Kidney tubule cell (primary cell): Measurements from ENCODE around the gene CD6.
"Not testable (repeated sequence)": the region's sequence is repeated elsewhere in the genome, so short reads cannot be mapped to it uniquely, and the experiment has no call there.

ENCODE experiments used
- DNase-seq: peaks from one replicate; pipeline ENCODE4 v3.0.0-alpha.2; 2018; ENCODE audit warnings: low spot score

The CD6 gene

DNA sequence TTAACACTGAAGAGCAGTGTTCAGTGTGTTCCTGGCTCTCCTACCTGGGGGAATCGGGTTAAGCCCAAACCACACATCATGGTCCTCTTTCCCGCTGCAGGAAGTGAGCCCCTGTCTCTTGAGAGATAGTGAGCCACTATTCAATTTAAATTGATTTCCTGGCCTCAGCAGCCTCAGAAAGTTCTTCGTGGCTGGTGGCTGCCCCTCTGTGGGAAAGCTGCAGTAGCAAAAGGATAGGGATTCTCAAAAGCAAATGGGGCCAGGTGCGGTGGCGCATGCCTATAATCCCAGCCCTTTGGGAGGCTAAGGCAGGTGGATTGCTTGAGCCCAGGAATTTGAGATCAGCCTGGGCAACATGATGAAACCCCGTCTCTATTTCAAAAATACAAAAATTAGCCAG is 81.7 kb downstream of the CD6 start:
- no peak for DNase-seq

DNA sequence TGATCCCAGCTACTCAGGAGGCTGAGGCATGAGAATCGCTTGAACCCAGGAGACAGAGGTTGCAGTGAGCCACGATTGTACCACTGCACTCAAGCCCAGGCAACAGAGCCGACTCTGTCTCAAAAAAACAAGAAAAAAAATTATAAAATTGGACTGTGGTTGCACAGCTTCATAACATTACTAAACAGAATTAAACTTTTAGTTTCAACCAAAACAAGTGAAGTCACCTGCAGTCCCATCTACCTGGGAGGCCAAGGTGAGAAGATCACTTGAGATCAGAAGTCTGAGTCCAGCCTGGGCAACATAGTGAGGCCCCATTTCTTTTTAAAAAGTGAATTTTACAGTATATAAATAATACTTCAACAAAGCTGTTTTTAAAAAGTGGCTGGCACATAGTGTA is 83.0 kb downstream of the CD6 start:
- no peak for DNase-seq

DNA sequence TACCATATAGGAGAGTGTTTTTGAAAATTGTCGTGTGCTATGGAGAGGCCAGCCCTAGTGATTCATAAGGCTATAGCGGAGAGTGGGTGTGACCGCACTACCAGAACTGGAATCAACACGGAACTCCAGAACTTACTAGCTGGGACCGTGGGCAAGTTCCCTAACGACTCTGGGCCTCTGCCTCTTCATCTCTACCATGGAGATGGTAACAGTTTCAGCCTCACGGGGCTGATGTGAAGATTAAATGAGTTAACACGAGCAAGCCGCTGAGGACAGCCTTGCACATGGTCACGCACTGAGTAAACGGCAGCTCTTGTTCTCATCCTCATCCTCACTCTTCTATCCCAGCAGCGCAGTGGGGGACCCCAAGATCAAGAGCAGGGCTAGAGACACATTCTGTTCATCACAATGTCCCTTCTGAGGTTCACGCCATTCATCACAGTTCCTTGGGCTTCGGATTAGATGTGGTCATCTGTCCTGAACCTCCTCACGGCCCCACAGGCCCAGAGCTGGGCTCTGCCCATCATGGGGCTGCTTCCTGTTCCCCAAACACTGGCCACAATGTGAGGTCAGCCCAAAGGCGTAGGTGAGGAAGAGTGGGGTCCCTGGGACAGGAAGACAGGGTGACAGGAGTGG is 83.6 kb downstream of the CD6 start:
- DNase-seq = no peak

DNA sequence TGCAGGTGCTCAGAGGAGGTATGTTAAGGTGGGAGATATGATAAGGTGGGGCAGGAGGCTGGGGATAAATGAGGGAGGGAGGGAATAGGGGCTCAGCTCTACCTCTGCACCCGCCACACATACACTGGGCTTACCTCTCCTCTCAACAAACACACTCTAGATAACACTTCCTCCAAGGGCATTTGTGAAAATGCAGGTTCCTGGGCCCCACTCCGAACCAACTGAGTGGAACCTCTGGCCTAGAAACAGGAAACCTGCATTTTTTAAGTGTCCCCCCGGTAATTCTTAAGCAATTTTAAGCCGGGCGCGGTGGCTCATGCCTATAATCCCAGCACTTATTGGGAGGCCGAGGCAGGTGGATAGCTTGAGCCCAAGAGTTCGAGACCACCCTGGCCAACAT is 84.3 kb downstream of the CD6 start:
- DNase-seq = no peak

DNA sequence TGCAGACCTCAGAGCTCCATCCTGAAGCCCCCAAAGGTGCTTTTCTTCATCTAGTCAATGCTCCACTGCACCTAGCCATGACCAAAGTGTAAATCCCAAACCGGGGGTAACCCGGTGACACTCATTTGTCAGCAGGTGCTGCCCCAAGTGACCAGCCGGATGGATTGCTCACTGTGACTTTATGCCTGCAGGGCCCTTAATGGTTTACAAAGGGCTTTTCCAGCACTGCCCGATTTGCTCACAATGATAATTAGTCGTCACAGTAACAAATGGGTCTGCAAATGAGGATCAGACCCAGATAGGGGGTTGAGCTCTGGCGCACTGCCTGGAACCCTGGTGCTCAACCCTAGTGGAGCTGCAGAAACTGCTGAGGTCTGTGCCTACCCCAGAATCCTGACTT is 85.1 kb downstream of the CD6 start:
- peak; percentile 6 for DNase-seq

DNA sequence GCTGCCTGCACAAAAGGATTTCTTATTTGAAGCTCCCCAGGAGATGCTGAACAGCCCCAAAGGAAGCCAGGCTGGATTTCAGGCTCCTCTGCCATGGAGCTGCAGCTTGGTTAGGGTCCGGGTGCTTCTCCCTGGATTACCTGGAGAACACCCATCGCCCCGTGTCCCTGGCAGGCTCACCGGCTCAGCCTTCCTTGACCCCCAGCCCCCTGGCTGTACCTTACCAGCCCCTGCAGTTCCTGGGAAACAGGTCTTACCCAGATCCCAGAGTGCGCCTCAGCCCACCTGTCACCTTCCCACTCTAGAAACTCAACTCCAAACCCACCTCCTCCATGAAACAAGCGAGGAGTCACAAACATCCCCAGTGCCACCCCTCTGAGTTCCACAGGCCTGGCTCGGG is 85.5 kb downstream of the CD6 start:
- no peak for DNase-seq

DNA sequence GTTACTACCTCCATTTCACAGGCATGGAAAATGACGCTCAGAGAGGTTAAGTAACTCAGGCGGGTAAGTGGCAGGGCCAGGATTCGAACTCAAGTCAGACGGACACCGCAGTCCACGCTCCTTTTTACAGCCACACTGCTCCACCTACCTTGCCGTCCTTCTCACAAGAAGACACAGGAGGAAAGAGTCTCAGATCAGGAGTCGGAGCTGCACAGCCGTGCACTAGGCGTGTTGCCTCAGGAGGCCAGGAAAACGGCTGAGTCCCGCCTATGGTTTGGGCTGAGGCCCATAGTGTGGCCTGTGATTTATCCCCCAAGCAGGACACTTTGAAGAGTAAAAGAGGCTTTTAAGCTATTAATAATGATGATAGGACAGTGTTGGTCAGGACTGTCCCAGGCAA is 86.1 kb downstream of the CD6 start:
- DNase-seq = no peak

DNA sequence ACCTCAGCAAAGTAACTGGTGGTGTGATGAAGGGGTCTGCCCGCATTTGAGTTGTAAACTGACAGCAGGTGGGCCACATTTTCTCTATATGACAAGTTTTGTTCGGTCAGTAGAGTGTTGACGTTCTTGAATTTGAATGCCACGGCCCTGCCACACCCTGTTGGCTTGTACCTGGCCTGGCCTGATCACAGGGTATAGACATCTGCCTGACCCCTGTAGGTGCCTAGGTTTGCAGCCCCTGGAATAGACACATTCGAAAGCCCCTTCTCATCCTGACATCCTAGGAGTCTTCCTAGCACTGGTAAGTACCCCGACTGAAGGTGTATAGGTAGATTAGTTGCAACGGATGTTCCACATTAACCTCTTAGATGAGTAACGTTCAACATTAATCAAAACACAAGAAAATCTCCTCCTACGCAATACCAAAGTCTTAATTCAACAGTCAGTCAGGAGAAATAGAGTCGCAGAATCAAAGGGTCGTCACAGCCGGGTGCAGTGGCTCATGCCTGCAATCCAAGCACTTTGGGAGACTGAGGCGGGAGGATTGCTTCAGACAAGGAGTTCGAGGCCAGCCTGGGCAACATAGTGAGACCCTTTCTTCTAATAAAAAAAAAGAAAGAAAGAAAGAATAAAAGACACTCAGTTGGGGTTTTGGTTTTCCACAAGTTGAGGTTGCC is 87.2 kb downstream of the CD6 start:
- no peak for DNase-seq

DNA sequence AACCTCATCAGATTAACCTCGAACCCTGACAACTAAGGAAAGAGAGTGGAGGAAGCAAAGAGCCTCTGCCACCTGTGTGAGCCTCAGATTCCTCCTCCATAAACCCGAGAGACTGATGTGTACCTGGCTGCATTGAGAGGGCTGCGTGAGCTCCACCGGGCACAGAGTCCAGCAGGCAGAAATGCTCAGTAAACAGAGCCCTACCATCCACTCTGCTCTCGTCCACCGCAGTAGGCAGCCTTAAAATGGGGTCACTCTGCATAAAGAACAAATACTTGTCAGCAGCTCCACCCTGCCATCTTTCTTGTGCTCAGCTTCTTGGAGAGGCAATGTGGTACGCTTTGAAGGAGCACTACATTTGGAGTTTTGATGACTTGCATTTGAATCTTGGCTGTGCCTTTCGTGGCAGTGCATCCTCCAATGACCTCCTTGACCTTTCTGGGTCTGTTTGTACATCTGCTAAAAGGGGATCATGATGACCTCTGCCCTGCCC is 87.8 kb downstream of the CD6 start:
- DNase-seq = no peak

DNA sequence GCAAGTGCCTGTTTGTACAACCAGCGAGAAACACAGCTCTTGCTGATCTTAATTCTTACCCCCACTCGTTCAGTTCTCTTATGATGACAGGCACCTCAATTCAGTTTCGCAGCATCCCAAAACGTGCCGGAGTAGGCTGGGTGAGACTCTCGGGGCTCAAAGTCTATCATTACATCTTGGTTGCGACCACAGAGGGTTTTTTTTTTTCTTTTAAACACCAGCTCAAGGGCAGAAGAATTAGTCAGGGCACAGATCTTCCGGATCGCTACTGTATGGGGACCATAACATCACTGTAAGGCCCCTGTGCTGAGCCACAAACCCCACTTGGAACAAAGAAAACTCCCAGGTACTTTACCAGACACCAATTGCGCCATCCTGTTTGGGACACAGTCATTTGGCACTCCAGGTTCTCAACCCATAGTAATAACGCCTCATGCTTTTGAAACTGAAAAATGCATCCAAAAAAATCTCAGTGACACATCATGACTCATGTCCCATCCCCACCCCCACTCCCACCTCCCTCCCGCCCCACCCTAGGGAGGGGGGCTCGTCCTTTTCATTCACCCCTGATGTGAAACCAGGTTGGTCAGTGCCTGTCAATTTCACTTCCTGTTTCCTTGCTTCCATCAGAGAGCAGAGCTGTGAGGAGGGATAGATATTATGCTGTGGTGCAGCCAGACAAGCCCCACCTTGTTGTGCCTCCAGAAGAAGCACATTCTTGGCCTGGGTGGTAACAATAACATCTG is 89.8 kb downstream of the CD6 start:
- DNase-seq = peak; percentile 65

DNA sequence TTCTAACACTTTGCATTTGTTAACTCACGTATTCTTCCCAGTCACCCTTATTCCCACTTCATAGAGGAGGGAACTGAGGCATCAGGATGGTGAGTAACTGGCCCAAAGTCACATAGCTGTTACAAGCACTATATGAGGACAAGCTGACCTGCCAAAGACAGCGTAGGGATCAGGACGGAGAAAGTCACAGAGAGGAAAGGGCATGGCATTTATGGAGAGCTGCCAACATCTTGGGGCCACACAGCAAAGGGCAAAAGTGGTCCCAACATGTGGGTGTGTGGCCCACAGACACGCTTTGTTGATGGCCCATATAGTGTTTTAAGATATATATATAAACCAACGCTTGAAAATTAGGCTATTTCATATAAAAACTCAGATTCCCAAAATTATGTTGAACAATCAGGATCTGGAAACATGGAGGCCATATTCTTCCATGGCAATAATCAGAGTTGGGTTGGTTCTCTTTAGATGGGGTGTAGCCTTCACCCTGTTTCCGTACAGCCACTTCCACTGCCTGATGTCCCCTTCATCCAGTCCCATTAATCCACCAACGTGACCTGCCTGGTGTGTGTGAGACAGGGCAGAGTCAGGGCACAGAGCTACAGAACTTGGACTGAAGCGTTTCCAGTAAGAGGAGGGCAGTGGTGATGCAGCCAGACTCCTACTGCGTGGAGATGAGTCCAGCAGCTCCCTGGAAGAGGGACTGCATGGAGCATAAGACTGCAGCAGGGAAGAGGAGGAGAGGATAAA is 90.9 kb downstream of the CD6 start:
- DNase-seq = no peak

DNA sequence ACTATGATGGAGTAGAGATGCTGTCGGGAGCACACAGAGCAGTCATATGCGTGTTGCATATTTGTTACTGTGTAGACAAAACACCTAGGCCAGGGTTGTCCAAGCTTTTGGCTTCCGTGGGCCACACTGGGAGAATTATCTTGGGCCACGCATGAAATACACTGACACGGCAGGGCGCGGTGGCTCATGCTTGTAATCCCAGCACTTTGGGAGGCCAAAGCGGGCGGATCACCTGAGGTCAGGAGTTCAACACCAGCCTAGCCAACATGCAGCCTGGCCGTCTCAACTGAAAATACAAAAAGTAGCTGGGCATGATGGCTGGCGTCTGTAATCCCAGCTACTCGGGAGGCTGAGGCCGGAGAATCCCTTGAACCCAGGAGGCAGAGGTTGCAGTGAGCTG is 93.8 kb downstream of the CD6 start:
- DNase-seq = not testable (repeated sequence)

DNA sequence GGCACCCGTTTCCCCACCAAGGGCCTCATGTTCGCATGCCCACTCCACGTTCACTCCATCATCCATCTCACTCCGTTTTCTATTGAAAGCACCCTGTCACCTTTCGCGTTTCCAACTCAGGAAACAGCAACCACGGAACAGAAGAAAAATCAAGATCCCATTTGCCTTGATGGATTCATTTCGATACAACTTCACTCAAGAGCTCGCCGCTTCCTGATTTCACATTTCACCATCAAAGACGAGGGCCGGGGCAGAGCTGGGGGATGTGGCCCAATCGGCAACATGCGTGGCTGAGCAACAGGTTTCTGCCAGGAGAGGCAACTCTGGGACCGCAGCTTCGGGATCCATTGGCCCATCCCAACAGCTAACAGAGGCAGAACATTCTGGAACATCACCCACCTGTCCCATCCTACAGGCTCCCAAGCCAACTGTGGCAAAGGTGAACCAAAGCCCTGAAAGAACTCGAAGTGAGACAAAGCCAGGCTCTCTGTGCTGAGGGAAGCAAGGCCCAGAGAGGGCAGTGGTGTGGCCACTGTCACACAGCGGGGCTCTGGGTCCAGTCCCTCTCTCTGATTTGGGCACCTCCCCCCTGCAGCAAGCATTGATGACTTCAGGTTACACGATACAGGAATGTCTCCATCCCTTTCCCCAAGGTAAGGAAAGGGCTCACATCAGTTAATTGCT is 94.6 kb downstream of the CD6 start:
- DNase-seq = no peak

DNA sequence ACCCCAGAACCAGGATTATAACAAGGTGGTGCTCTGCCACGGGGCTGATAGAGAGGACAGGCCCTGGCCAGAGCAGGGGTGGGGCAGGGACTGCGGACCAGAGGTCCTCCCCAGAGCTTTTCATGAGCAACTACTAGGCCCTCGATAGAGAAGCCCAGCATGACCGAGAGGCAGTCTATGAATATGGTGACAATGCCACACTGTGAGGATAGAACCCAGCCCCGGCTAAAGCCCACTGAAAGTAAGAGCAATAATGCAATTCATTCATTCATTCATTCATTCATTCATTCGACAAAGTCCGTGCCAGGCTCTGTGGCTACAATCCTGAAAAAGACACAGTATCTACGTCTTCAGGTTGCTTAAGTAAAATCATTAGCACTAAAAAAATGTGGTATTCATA is 95.2 kb downstream of the CD6 start:
- DNase-seq = no peak

DNA sequence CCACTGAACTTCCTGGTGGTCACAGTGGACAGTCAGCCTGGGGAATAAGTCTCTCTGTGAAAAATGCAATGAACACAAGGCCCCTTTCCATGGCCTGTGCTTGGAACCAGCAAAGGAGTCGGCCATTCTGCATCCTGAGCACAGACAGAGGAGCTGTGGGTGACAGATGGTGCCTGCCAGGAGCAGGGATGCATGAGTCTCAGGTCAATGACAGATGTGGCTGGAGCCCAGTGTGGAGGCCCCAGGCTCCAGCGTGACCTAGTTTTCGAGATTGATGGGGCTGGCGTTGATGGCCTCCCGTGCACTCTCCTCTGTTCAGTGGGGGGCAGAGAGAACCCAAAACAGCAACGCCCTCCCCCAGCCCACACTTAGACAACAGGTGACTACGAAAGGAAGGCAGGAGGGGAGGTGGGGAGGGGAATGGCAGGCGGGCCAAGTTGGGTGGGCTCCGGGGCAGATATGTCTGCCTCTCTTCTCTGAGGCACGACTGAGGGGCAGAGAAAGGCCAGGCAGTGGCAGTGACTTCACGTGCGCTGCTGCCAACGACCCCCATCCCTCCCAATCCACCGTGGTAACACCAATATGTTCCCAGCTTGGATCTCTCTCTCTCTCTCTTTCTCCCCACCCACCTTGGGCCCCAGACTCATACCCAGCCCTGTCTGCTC is 96.4 kb downstream of the CD6 start:
- no peak for DNase-seq

DNA sequence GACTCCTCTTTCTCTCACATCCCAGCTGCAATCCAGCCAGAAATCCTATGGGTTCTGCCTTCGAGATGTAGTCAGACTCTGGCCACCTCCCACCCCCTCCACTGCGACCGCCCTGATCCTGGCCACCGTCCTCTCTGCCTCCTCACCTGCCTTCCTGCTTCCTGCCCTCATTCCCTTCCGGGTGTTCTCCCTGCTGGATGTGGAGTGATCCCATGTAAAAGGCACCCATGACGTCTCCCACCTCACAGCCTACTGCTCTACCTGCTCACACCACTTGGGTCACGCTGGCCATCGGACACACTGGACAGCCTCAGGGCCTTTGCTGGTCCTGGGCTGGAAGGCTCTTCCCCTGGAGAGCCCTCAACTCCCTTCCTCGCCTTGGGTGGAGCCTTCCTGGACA is 97.1 kb downstream of the CD6 start:
- no peak for DNase-seq

DNA sequence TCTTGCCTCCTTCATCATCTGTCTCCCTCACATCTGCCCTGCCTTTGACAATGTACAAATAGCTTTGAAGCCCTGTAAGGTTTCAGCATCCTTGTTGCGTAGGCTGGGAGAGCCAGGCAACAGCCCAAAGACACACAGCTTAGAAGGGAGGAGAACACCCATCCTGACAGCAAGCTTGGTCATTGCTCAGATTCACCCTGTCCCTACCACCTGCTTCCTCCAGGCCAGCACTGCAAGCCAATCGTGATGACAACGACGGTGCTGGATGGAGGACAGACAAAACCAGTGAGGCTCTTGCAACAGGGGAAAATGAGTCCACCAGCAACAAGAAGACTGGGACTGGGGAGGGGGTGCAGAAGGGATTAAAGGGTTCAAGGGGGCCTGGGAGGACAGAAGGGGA is 97.9 kb downstream of the CD6 start:
- DNase-seq = no peak
